NOMO-1 treated with DMSO at 0.1 percent for 48 hours (cell line): ENCODE measurements around the gene SUZ12.
A peak's percentile ranks its signal among the peaks of the same experiment; 100 is the strongest.
"Not testable (repeated sequence)": the region's sequence is repeated elsewhere in the genome, so short reads cannot be mapped to it uniquely, and the experiment has no call there.

Experiments
- DNase-seq: peaks from one replicate; lab custom pipeline; 2025; ENCODE audit not compliant: unreplicated experiment; lab: John Stamatoyannopoulos, UW

Gene SUZ12

DNA sequence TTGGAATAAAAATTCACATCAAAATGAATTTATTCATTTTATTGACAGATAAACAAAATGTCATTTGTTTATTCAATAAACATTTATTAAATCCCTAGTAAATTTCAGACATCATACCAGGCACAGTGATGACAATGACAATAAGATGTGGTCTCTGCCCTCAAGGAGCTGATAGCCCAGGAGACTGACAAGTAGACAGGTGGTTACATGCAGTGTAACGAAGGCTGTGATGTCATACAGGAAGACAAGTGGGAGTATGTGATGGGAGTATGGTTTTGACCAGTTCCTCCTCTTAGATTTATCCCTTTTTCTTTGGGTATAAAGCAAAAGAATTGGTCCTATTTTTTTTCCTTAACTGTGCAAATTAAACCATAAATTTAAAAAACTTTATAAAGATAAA is 97.0 kb downstream of the SUZ12 start:
- not testable (repeated sequence) for DNase-seq

DNA sequence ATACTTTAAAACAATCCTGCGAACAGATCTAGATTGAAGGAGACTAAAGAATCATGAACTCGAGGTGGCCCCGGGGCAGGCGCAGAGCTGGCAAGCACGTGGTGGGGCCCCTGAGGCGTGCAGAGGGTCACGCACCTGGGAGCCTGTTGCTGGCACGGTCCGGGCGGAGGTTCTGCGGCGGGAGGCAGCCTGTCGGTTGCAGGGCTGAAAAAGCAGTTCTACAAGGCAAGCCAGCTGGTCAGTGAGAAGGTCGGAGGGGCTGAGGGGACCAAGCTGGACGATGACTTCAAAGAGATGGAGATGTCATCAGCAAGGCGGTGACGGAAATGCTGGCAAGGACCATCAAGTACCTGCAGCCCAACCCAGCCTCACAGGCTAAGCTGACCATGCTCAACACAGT is 103.4 kb downstream of the SUZ12 start:
- DNase-seq, result not testable (repeated sequence)

DNA sequence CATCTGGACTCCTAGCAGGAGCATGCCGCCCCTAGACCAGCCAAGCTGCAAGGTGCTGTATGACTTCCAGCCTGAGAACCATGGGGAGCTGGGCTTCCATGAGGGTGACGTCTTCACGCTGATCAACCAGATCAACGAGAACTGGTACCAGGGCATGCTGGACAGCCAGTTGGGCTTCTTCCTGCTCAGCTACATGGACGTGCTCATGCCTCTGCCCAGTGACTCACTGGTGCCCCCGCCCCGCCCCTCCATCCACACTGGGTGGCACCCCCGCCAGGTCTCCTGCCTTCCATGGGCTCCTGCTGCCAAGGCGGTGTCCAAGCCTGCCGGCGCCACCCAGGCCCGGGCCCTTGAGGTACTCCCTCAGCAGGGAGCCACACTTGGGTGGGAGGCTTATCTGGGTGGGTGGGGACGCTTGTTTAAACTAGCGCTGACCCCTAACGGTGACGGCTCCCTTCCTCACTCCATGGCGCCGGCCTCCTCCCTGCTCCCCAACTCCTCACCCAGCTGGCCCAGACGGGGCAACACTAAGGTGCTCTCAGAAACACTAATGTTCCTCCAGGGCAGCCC is 104.6 kb downstream of the SUZ12 start:
- DNase-seq, result not testable (repeated sequence)

DNA sequence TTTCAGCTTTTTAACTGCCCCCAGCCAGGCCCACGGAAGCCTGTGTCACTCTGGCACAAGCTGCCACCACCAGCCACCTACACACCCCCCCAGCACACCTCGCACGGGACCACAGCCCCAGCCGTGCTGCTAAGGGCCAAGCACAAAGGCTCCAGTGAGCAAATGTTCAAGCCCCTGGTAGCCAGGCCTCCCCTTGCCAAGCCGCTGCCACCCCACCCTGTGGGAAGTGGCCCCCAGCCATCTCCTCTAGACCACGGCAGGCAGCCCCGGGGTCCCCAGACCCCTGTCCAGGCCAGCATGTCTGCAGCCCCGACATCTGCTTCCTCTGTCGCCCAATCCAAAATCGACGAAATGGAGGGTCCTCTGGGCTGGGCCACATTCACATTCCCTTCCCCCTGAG is 105.5 kb downstream of the SUZ12 start:
- DNase-seq, result not testable (repeated sequence)

DNA sequence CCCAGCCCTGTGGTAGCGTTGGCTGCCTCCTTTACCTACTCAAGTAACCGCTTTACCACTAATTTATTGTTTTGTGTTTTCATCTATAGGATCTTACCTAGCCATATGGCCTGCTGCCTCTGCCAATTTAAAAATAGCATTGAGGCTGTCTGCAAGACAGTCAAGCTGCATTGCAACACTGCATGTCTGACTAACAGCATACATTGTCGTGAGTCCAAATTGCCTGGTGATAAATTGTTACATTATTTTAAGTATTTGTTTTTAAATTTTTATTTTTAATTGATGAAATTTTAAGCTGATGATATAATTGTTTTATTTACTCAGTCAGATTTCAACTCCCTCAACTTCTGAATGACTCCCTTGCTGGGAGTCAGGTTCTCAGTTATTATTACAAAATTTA is 108.8 kb downstream of the SUZ12 start:
- DNase-seq, result peak; percentile 21

DNA sequence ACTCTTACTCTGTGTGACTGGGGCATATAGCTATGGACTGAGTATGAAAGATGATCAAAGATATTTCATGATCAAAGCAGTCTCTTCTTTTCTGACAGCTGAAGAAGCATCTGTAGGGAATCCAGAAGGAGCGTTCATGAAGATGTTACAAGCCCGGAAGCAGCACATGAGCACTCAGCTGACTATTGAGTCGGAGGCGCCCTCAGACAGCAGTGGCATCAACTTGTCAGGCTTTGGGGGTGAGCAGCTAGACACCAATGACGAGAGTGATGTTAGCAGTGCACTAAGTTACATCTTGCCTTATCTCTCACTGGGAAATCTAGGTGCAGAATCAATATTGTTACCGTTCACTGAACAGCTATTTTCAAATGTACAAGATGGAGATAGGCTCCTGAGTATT is 110.9 kb downstream of the SUZ12 start:
- DNase-seq, result not testable (repeated sequence)
